LoVo (cell line): Measurements from ENCODE around the gene KRABD2.
"Not testable (repeated sequence)": the region's sequence is repeated elsewhere in the genome, so short reads cannot be mapped to it uniquely, and the experiment has no call there.

Experiments
- DNase-seq: peaks from one replicate; pipeline ENCODE4 v3.0.0-alpha.2; 2016; ENCODE audit warnings: low spot score

The KRABD2 gene

DNA sequence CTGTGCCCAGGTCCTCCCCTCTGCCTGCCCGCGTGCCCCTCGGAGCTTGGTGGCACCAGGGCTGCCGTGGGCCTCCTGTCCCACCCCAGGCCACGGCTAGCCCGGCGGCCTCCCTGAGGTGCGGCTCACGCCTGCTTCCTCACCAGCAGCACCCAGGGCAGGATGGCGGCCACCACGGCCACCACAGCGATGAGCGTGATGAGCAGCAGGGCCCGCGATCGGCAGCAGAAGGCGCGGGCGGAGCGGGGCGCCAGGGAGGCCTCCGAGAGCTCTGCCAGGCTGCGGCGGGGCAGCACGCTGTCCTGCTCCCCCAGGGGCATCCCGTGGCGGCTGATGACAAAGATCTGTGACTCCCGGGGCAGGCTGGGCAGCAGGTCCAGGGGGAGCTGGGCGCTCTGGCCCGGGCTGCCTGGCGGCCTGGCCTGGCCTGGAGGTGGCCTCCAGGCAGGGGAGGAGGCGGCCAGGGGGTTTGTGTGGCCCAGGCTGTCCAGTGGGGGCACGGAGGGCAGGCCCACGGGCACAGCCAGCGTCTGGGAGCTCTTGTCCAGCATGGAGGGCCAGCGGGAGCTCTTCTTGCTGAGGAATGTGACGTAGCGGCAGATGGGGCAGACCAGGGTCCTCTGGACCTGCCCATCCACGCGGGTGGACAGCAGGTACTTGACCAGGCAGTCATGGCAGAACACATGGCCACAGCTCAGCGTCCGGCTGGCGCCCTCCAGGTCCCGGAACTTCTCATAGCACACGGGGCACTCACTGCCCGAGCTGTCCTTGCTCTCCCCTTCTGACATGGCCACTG lies 16.4 kb upstream of the KRABD2 start:
- no peak for DNase-seq

DNA sequence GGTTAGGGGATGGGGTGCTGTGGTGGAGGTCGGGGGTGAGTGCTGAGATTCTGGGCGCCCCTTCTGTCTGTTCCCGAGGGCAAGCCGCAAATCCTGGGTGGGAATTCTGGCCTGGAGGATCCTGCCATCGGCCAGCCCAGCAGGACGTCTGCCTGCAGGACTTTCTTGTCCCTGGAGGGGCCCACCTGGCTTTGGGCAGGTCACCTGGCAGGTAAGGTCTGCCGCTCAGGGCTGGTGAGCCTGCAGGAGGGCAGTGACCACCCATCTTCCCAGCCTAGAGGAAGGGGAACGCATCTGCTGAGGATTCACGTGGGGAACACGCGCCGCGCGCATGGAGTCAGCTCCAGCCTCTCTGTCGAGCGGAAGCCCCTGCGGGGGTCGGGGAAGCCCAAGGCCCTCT lies 15.8 kb upstream of the KRABD2 start:
- no peak for DNase-seq

- no peak for DNase-seq
Observed at GRCh38 chr17:8391711-8392110, 15.2 kb upstream of the KRABD2 start.

DNA sequence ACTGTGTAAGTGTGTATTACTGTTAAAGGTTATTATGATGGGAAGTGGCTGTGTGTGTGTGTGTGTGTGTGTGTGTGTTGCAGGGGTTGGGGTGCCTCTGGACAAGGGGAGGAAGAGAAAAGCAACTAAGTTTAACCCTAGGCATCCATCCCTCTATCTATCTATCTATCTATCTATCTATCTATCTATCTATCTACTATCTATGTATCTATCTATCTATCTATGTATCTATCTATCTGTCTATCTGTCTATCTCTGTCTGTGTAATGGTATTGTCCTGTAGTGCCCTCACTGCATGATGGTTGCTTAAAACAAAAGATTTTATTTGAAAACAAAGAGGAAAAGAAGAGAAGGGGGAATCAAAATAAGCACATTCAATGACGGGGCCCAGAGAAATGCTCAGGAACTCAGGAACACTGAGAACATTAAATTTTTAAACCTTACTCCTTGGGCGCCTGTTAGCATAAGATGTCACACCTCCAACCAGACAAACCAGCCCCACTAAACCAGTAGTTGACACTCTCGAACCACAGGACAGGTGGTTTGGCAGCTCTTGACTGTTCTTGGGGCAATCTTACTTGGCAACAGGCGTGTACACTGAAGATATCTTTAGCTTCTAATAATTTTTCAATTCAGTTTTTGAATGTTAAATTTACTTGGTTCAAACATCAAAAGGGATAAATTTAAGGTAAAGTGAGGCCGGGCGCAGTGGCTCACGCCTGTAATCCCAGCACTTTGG lies 11.6 kb upstream of the KRABD2 start:
- no peak for DNase-seq

- no peak for DNase-seq
Observed at GRCh38 chr17:8386841-8387240, 10.3 kb upstream of the KRABD2 start.

DNA sequence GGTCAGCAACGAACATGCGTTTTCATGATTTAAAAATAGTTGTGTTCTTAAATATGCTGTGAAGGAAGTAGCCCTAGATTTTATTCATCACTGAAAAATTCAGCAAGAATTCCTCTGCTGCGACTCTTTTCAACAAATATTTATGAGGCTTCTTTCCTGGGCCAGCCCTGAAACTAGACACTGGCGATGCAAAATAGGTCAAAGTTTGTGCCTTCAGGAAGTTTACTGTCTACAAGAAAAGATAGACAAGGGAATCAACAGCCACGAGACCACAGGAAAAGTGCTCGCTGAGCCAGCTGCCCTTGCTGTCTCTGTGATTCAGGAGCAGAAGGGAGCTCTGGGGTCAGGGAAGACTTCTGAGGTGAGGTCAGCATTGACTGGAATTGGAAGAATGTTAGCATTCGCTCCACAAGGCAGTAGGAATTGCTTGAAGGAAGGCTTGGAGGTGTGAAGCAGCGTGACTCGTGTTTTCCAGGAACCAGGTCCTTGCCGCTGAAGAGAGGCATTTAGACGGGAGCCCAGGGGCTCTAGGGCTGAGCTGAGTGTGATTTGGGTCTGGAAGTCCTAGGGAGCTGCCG lies 8.4 kb upstream of the KRABD2 start:
- DNase-seq, result peak; percentile 60

- DNase-seq, result peak; percentile 98
Observed at GRCh38 chr17:8383143-8383822, 6.8 kb upstream of the KRABD2 start, which contains the start of gene RPL26. Gene RPL26, minus strand, starts transcription at chr17:8383193. Its CDS starts 883 bp downstream, at chr17:8382310.

- peak; percentile 18 for DNase-seq
Observed at GRCh38 chr17:8382880-8383142, 6.3 kb upstream of the KRABD2 start.

DNA sequence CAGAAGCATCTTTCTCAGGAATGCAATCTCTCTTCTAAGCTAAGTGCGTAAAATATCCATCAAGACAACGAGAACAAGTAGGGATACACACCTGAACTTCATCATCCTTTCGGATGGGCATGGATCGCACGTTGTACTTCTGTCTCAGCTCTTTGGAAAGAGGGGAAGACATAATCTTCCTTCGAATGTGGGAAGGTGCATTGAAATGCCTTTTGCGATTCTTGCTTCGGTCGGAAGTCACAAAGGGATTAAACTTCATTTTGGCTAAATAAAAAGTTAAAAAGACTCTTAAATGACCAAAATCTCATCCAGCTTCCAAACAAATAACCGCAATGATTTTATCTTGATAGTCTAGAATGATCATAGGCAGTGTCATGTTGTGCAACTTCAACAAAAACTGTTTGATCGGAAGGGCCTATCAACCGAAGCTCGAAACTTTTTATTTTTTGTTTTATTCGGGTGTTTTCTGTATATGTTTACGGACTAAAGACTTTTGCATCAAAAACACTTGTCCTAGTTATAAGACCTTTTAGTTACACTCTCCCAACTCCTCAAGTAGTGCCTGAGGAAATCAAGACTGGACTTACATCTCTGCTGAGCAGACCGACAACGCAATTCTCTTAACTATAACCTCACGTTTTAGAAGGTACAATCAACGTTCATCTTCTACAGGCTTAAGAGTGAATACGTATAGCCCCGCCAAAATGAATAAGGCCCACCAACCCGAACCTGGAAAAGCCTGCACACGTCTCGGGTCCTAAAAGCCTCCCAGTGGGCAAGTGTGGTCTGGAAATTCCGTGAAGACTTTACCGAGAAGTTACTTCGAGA lies 5.8 kb upstream of the KRABD2 start:
- DNase-seq, result peak; percentile 22

- DNase-seq, result no peak
Observed at GRCh38 chr17:8380049-8380448, 3.5 kb upstream of the KRABD2 start.

- not testable (repeated sequence) for DNase-seq
Observed at GRCh38 chr17:8378117-8378516, 1.6 kb upstream of the KRABD2 start.

- no peak for DNase-seq
Observed at GRCh38 chr17:8377422-8377821, 918 bp upstream of the KRABD2 start.

GRCh38 chr17:8375738-8376259 lies 705 bp downstream of the KRABD2 start:
- DNase-seq, result no peak

DNA sequence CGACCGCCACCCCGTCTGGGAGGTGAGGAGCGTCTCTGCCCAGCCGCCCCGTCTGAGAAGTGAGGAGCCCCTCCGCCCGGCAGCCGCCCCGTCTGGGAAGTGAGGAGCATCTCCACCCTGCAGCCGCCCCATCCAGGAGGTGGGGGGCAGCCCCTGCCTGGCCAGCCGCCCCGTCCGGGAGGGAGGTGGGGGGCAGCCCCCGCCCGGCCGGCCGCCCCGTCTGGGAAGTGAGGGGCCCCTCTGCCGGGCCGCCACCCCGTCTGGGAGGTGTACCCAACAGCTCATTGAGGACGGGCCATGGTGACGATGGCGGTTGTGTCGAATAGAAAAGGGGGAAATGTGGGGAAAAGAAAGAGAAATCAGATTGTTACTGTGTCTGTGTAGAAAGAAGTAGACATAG lies 2.6 kb downstream of the KRABD2 start:
- DNase-seq, result not testable (repeated sequence)

GRCh38 chr17:8372422-8372821 lies 4.1 kb downstream of the KRABD2 start:
- DNase-seq, result no peak

- no peak for DNase-seq
Observed at GRCh38 chr17:8371786-8372185, 4.7 kb downstream of the KRABD2 start.

DNA sequence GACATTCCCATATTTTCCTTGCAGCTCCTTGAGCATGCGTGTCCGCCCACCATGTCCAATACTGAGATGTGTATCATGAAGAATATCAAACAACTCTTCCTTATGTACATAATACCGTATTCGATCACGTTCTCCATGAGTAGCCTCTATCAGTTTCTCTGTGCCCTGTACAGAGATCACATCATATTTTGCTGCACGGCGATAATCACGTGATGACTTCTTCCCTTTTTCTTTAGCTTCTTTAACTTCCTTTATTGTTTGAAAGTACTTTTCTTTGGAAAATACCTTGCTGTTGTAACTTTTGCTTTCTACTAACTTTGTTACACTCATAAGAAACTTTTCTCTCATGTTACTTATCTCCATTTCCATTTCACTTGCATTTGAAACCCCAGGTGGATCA lies 6.6 kb downstream of the KRABD2 start:
- DNase-seq, result no peak

GRCh38 chr17:8368193-8368592 lies 8.3 kb downstream of the KRABD2 start:
- no peak for DNase-seq

DNA sequence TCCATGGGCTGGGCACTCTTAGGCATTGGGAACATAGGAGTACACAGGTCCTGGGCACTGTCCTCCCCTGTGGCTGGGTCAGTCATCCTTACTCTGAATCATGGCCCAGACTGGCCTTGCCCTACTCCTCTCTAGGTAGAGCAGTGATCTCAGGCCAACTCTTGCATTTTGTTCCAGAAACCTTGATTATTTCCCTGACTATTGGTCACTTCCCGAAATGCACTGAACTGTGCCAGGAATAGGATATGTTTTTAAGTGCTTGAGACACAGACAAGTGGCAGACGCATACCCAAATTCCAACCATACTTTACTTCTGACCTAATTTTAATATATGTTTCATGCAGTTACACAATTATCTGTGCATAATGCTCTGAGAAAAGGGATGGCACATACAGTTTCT lies 10.3 kb downstream of the KRABD2 start:
- no peak for DNase-seq

DNA sequence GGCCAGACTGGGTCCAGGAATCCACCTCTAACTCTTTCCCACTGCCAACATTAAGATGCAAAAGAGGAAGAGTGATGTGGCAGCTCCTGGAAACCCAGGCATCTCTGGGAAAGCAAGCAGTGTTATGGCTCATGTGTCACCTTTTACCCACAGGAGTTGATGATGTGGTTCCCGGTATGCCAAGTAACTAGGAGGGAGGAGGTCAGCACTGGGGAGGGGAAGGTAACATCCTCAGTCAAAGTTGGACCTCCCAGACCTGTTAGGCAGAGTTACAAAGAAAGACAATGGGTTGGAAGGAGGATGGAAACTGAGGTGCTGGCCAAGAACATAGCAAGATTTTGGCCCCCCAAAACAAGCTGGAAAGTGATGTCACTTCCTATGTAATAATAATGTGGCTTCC lies 11.4 kb downstream of the KRABD2 start:
- DNase-seq, result no peak

DNA sequence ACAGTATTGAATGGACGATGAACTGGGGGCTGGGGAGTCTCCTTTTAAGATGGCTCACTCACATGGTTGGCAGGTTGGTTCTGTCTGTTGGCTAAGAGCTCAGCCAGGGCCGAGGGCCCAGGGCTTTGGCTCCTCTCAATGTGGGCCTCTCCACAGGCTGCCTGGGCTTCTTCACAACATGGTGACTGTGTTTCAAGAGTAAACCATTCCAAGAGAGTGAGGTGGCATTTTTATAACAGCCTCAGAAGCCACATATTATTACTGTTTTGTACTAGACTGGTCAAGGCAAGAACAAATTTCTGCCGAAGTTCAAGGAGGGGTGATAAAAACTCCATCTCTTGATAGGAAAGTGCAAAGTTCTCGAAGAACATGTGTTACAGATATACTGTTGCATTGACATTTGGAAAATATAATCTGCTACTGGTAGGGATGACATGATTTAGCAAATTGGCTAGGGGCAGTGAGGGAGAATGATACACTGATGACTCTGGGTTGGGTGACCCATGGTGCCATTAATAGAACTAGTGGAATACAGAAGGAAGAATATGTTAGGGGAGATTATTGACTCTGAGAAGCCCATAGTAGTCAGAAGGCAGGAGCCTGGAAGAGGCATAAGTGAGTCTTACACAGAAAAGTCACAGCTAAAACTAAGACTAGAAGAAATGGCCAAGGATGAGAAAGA lies 13.7 kb downstream of the KRABD2 start:
- no peak for DNase-seq
